ENCODE measurements around the gene CERK.

The CERK gene

GRCh38 chr22:46742576-46743221 is 4.6 kb upstream of the CERK start (continued):
- no peak for TF ChIP-seq ATF2 (tag by site-specific recombination; IDR thresholded peaks at IDR 0.05; ENCODE audit: low read depth)
- TF ChIP-seq ZNF112 (tag by site-specific recombination; IDR thresholded peaks at IDR 0.05): no peak
- TF ChIP-seq ZNF704 (tag by site-specific recombination; IDR thresholded peaks at IDR 0.05): no peak
- no peak for TF ChIP-seq ZNF777 (tag by site-specific recombination; IDR thresholded peaks at IDR 0.05; ENCODE audit: borderline replicate concordance)
- TF ChIP-seq SP2 (tag by site-specific recombination; IDR thresholded peaks at IDR 0.05): no peak
- no peak for TF ChIP-seq ZNF148 (tag by site-specific recombination; IDR thresholded peaks at IDR 0.05; ENCODE audit: borderline replicate concordance)
- no peak for TF ChIP-seq RBAK (tag by site-specific recombination; IDR thresholded peaks at IDR 0.05)
- TF ChIP-seq ZNF18 (tag by site-specific recombination; IDR thresholded peaks at IDR 0.05): no peak
- TF ChIP-seq ZNF623 (tag by site-specific recombination; IDR thresholded peaks at IDR 0.05): no peak
- TF ChIP-seq ZNF362 (tag by site-specific recombination; IDR thresholded peaks at IDR 0.05): no peak
- no peak for TF ChIP-seq ZBTB48 (tag by site-specific recombination; IDR thresholded peaks at IDR 0.05)
- TF ChIP-seq GLI4 (tag by site-specific recombination; IDR thresholded peaks at IDR 0.05): no peak
- TF ChIP-seq IKZF3 (tag by site-specific recombination; IDR thresholded peaks at IDR 0.05): no peak
- TF ChIP-seq ZNF37A (tag by site-specific recombination; IDR thresholded peaks at IDR 0.05): no peak
- TF ChIP-seq ZNF184 (tag by site-specific recombination; IDR thresholded peaks at IDR 0.05): no peak
- no peak for TF ChIP-seq EGR2 (tag by site-specific recombination; IDR thresholded peaks at IDR 0.05; ENCODE audit: low read depth)
- TF ChIP-seq KLF16 (tag by site-specific recombination; IDR thresholded peaks at IDR 0.05): peak; percentile 46; the same call in 1 of the 2 replicates
- TF ChIP-seq ZNF221 (tag by site-specific recombination; IDR thresholded peaks at IDR 0.05; ENCODE audit: borderline replicate concordance): no peak
- no peak for TF ChIP-seq PRDM2 (tag by site-specific recombination; IDR thresholded peaks at IDR 0.05; ENCODE audit: borderline replicate concordance)
- no peak for TF ChIP-seq ZNF324 (tag by site-specific recombination; IDR thresholded peaks at IDR 0.05)
- peak; percentile 89 for TF ChIP-seq FEZF1 (tag by site-specific recombination; IDR thresholded peaks at IDR 0.05)
- TF ChIP-seq PATZ1 (tag by site-specific recombination; IDR thresholded peaks at IDR 0.05): peak; percentile 55
- no peak for TF ChIP-seq ZBTB1 (tag by site-specific recombination; IDR thresholded peaks at IDR 0.05)
- TF ChIP-seq ZNF266 (tag by site-specific recombination; IDR thresholded peaks at IDR 0.05; ENCODE audit: low read depth): no peak

Data from HEK293 (cell line).